CD4-positive, alpha-beta T cell treated with Interleukin-17A for 4 hours (primary cell): ENCODE results near the gene TOMM6.
"Not testable (repeated sequence)": the region's sequence is repeated elsewhere in the genome, so short reads cannot be mapped to it uniquely, and the experiment has no call there.

Source experiments
- DNase-seq: peaks from one replicate; pipeline ENCODE4 v3.0.0-alpha.2; 2020; ENCODE audit warnings: mixed read lengths

The TOMM6 gene

DNA sequence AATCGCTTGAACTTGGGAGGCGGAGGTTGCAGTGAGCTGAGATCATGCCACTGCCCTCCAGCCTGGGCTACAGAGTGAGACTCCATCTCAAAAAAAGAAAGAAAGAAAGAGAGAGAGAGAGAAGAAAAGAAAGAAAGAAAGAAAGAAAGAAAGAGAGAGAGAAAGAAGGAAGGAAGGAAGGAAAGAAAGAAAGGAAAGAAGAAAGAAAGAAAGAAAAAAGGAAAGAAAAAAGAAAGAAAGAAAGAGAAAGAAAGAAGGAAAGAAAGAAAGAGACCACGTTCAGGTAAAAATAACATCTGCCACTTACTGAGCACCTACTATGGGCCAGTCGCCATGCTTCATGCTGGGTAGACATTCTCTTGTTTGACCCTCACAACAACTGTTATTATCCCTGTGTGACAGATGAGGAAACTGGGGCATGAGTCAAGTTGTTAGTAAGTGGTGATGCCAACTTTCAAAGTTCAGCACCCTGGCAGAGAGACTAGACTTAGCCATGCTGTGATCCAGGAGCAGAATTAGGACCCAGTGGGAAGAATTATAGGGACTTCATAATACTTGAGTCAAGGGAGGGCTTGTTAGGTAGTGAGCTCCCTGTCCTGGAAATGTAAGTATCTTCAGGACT is 21.3 kb upstream of the TOMM6 start:
- DNase-seq: not testable (repeated sequence)

DNA sequence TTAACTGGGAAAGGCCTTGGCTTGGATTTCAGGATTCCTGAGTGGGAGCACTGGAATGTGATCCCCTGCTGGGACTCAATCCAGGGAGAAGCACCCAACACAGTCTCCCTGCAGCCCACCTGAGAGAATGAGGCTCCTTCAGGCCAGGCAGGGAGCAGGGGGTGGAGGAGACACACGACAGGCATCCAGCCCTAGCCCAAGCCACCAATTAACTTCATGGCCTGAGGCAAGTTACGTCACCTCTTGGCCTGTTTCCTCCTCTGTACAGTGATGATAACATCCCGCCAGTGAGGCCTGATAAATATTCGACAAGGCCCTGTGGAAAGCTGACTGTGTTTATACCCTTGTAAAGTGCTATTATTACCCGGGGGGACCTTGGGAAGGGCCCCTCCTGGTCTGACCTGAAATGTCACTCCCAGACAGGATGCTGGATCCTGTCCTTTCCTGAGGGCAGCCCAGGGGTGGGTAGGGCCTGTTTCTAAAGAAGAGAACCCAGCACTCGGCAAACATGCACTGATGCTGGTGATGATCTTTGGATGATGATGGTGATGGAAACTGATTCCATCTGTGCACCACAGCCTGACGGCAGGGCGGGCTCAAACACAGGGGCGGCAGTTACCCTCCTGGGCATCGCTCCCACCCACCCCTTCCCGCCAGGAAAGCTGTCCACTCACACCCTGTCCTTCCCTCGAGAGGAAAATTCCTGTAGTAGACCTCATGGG is 20.2 kb upstream of the TOMM6 start:
- no peak for DNase-seq

DNA sequence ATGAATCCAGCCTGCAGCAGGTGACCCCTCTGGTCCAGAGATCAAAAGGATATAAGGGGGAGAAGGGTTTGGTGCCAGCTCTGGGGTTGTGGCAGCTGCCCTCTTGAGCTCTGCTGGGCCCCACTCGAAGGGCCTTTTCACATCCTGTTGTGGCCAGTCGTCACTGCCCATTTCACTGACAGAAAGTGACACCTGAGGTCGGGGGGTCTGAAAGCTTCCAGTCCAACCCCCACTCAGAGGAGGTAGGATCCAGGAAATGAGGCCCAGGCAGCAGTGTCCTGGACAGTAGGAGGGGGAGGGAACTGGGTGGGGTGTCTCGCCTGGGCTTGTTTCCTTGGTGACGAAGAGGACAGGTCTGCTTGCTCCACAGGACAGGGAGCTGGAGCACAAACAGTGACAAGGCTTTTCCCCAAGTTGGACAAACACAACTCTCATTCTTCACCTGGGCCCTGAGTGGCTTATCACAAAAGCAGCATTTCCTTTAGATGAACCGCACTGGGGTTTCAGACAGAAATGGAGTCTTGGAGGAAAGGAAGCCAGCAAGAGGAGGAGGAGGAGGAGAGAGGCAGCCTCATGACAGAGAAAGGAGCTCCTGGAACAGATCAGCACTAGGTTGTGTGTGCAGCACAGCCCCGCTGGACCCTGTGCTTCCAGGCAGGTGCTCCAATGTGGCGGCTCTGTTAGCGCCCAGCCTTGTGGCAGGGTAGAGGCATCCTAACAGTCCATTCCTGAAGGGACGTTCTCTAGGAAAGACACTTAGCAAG is 18.8 kb upstream of the TOMM6 start:
- DNase-seq: no peak

DNA sequence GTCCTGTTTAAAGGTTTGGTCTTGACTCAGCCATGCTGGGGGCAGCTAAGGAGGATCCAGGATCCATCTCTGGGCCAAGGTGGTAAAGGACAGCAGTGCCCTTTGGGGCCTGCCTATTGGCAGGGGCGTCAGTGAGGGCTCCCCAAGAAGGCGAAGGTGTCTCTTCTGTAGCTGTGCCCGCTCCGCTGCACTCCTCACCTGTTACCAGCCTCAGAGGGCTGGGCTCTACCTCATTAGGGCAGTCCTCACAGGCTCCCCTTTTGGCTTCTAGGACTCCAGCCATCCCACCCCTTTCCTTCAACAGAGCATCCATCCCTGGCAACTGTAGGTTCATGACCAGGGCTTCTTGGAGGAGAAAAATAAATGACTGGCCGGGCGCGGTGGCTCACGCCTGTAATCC is 18.1 kb upstream of the TOMM6 start:
- no peak for DNase-seq

DNA sequence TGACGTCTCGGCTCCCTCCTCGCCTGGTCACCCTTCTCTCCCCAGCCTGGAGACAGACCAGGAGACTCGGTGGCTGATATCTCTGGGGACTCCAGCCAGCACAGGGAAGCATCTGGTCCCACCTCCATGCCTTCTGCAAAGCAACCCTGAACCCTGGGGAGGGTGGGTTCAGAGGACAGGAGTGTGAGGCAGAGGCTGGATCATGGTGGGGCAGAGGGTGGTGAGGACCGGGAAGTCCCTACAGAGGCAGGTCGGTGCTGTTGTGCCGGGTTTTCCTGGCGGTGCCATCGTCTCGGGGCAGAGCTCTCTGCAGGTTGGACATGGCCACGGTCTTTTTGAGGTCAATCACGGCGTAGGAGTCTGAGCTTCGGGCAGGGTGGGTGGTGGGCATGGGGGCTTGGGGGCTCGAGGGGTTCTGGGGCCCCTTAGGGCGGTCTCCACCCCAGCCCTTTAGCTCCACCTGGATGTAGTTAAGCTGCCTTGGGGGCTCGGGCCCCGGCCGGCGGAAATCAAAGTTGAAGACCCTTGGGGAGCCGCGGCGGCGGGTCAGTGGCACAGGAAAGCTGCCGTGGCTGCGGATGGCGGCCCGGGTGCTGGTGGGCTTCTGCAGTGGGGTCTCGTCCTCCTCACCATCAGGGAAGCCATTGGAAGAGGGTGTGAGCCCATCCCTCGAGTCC is 17.0 kb upstream of the TOMM6 start:
- DNase-seq: no peak

DNA sequence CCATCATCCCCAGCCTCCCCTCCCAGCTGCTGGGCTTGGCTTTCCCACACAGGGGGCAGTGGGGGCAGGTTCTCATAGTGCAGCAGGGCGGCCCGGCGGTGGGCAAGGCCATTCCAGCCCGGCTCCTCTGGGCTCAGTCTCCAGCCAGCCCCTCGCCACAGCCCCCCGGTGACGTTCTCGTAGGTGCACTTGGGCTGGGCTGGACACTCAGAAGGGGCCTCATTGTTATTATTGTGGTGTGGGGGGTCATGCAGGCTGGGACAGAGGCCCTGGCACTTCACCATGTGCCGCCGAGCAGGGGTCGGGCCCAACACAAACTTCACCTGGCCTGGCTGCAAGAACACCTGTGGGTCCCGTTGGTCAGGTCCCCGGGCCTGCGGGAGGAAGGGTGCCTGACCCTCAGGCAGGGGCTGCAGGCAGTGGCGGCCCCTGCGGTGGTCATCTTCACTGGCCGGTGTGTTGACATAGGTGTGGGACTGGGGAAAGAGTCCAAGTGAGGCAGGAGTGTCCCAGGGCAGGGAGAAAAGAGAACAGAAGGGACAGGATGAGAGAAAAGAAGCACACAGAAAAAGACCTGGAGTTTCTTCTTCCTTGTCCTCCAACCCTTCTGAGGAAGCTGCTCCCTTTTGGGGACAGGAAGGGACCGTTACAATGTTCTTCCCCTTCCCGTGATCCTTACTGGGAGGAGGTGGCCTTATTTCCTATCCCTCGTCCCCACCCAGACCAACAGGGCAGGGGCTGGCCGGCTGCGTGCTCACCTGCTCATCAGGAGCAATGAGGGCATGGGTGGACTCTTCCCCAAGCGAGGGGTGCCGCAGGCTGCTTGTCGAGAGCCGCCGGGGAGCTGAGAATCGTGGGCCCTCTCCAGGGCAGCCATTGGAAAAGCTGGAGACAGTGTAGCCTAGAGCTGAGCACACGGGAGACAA is 16.2 kb upstream of the TOMM6 start:
- DNase-seq: no peak

DNA sequence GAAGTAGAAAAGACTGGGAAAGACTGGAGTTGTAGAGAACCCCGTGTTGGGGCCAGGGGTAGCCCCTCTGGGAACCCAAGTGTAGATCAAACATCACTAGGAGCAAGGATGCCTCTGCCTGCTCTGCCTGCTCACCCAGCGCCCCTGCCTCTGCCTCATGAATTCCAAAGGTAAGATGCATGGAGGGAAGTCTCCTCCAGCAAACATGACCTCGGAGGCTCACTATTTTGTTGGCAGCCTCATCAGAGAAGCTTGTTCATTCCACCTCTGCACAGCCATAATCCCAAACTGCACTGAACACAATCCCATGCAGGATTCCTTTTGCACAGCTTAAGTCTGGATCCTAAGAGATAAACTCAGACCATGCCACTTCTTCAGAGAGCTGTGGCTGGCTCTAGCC is 12.7 kb upstream of the TOMM6 start:
- DNase-seq: no peak

DNA sequence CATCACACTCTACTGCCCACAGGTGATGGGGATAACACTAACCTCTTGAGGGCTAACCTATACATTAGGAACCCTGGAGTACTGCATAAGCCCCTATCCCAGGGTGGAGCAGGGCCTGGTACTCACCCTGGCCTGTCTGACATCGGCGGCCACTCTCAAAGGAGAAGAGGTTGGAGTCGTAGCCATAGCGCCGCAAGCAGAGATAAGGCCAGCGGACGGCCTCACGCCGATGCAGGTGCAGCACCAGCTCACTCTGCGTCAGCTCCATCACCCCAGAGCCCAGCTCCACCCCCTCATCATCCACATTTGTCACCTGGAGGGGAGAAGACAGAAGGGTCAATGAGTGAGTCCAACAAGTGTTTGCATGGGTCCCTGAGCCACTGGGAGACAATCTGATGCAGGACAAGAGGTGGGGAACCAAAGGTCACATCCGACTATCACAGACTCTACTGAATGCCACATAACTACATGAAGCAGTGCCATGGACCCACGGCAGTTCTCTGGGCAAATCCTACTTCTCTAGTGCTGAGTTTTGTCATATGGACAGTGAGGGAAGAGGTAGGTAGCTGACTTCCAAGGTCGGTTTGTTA is 12.1 kb upstream of the TOMM6 start:
- no peak for DNase-seq

DNA sequence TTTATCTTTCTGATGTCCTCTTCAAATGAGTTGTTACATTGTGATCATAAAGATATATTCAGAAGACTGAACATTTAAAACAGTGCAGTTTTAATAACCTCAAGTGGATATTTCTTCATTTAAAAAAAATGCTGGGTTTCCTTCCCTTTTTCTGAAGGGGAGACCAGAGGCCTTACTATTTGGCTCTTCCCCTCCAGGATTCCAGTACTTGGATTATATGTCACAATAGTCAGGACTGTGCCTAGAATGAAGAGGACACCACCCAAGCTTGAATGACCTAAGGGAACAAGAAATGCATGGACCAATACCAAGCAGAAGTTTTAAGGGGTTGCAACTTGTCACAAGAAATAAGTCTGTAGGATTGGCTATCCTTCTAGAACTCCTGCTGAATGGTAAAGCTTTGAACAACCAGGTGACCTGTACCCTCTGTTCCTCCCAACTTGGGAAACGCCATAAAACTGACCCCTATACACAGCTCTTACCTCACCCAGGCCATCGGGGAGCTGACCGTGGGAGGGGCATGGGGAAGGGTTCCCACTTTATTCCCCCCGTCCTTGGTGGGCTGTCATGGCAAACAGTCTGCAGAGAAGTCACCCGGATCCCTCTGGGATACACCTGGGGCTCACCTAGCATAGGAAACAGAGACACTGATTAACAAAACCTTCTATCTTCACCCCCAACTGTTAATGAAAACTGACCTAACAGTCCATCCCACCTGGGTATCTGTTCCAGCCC is 9.8 kb upstream of the TOMM6 start:
- DNase-seq: no peak

DNA sequence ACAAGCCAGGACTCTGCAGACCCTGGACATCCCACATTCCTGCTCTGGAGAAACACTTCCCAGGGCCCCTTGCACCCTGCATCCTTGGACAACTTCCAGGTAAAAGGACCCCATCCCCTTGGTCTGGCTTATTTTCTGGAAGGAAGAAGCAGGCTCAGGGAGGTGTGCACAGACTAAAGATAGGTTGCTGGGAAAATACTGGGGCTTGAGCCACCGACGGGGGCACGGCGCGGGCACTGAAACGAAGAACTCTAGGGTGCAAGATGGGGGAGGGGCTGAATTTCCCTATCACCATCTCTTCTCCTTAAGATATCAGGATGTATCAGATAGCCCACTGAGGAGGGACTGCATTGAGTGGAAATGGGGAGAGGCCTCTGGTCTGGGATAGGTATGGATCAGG is 8.6 kb upstream of the TOMM6 start:
- DNase-seq: no peak

DNA sequence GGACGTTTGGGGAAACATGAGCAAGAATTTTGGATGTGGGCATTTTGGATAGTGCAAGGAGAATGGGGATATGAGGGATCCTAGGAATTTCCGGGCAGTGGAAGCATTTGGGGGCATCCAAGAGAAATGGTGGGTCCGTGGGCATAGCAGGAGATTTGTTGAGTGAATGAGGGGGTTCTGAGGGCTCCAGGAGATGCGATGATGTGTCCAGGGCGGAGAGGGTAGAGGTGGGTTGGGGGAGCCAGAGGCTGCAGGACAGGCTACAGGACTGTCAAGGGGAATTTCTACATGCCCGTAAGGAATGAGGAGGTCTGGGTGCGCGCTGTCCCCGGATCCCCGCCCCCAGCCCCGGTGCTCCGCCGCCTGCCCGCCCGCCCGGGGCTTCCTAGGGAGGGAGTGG is 8.2 kb upstream of the TOMM6 start:
- DNase-seq: no peak

DNA sequence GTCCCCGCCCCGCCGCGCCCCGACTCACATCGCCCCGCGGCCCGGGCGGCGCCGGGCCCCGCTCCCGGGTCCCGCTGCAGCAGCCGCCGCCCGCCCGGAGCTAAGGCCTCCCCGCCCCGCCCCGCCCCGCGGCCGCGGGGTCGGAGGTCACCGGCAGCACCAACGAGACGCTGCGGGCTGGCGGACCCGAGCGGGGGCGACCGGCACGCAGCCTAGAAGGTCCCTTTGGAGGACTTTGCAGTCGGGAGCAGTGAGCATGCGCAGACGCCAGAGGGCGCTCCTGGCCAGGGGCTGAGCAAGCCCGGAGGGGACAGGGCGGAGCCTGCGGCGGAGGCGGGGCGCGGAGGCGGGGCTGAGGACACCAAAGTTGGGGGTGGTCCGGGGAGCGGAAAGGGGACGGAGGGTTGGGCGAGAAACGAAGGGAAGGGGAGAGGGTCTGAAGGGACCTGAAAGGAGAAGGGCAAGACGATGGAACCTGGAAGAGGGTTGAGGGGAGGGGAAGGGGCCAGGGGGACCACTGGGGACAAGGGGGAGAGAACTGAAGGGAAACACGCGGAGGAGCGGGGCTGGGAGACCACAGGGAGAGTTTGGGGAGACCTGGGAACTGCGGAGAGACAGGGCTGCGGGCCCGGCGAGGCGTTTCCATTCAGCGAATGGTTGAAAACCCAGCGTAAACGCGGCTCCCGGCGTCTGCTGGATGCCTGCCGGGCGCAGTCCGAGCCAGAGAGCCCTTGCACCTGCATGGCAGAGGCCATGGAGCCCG is 7.5 kb upstream of the TOMM6 start, which contains the start of gene FRS3:
Gene FRS3, minus strand, starts transcription at position 113 of the 763 bp plus-strand sequence. CDS start 2,913 bp downstream, outside the sequence.
- DNase-seq: peak; percentile 100

DNA sequence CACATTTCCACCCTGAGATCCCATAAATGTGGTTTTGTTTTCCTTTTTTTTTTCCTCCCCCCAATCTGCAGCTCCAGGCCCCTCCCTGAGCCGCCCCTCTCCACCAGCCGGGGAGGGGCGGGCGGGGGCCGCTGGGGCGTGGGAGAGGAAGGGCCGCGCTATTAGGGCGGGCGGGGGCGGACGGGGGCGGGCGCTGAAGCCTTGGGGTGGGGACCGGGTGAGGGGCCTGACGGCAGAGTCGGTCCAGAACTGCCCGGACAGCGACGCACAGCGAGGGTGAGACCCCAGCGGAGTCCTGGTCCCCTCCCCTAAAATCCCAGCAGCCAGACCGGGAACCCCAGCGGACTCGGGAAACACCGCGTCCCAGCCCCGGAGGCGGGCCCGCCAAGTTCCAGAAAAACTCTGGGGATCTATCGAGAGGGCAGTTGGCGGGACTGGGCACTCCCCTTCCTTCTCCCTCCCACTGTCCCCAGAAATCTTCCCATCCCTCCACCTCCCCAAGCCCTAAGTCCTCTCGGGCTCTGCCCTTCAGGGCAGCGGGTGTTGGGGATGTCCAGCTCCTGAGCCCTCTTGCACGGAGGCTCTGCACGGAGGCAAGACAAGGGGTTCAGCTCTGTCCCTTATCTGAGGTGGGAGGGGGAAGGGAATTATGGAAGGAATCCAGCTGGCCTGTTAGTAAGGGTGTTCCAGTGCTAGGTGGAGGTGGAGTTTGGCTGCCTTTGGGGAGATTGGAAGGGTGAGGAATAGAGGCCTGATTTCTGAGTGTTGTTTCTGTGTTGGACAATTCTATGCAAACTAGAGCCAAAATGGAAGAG is 6.7 kb upstream of the TOMM6 start, which contains the start of gene PRICKLE4:
Gene PRICKLE4, plus strand, starts transcription at position 232 of the 815 bp plus-strand sequence. CDS start 2,692 bp downstream, outside the sequence.
- DNase-seq: no peak

DNA sequence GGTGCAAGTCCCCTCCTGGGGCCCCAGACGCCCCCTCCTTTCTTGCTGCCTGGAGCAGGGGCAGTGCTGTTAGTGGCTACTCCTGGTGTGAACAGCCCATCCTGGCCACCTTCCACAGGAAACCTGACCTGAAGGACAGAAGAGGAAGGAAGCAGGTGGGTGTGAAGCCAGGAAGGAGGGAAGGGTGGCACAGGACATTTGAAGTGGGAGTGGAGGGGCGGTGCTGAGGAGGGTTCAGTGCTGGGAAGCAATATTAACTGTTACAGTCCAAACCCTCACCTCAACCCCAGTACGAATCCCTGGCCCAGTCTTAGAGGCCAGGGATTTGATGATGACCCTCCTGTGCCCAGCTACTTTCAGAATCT is 6.1 kb upstream of the TOMM6 start:
- DNase-seq: no peak

DNA sequence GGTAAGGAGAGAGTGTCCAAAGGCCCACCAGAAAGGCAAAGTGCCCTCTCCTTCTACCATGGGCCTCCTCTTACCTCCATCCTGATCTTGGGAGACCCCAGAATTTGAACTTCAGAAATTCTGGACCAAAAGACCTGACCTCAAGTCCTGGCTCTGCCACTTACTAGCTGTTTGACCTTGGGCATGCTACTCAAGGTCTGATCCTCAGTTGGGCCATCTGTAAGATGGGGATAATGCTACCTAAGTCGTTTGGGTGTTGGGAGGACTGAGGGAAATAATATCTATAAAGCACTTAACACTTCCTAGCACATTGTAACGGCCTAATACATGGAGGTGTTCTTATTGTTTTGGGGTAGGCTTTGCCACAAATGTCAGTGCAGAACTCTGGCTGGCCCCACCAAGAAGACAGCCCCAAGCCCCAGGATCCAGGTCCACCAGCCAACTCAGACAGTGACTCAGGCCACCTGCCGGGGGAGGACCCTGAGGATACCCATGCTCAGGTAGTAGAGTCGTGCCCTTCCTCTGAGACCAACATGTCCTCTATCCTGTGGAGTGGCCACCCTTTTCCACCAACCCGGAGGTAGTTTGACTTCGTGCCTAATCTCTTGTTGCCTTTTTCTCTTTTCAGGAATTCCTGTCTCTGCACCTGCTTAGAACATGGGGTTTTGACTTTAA is 4.3 kb upstream of the TOMM6 start:
- no peak for DNase-seq

DNA sequence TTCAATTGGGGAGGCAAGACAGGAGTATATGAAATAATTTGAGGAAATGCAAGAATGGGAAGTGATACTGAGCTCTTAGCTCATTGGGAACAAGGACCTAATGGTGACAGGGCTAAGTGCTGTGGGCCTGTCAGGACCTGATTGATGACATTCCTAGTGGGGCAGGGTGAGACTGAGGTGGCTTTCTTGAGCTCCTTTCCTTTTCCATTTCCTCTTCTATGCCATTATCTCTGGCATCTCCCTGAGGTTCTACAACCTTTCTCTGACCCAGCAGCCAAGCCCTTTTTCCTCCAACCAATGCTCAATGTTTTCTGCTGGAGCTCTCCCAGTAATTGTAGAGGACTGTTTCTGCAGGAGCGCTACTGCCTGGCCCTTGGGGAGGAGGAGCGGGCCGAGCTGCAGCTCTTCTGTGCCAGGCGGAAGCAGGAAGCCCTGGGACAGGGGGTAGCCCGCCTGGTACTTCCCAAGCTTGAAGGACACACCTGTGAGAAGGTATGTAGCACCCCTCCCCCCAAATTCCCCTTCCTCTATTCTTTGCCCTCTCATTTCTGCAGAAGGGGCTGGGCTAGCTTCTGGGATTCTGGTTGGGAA is 2.8 kb upstream of the TOMM6 start:
- no peak for DNase-seq

DNA sequence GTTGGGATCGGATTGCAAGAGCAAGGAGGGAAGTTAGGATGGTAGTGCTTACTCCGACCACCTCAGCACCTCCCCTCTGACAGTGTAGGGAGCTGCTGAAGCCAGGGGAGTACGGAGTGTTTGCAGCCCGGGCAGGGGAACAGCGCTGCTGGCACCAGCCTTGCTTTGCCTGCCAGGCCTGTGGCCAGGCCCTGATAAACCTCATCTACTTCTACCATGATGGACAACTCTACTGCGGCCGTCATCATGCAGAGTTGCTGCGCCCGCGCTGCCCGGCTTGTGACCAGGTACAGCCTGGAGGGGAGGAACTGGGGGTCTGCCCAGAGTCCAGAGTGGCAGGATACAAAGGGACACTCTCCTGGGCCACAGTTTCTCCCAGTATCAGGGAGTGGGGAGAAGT is 2.2 kb upstream of the TOMM6 start:
- no peak for DNase-seq
